GM23338 (cell line): Measurements from ENCODE around the gene RP9. TPM values are rescaled to one million over a fixed set of nuclear protein-coding genes. Genes with fewer than 3 reads are reported as not detected.

Experiments
- ATAC-seq: fragments of 200-7000 bp; cut with Tn5 transposase; 3 replicates; pipeline ENCODE4 v1.9.1; 2020
- DNase-seq: peaks from one replicate; pipeline ENCODE4 v3.0.0-alpha.2; 2015; ENCODE audit warnings: low spot score
- H2AFZ ChIP-seq: fragments of 200-600 bp; sonication (generic); 2 replicates; pipeline ENCODE4 v1.8.0; 2016; ENCODE audit warnings: antibody characterized with exemption, mild to moderate bottlenecking, moderate library complexity
- H3F3A ChIP-seq: fragments of 200-600 bp; sonication (generic); replicated peaks from 2 replicates; pipeline ENCODE4 v1.8.0; 2017; ENCODE audit warnings: antibody characterized with exemption, mixed run types, low read depth
- H3K27ac ChIP-seq: fragments of 200-600 bp; sonication (generic); 2 replicates; pipeline ENCODE4 v1.6.1; 2016; ENCODE audit warnings: low read depth
- H3K27me3 ChIP-seq: fragments of 200-600 bp; sonication (generic); 2 replicates; pipeline ENCODE4 v1.8.0; 2016; ENCODE audit warnings: mild to moderate bottlenecking, mixed run types, moderate library complexity; ENCODE audit not compliant: insufficient read depth
- H3K36me3 ChIP-seq: fragments of 200-600 bp; sonication (generic); 2 replicates; pipeline ENCODE4 v1.8.0; 2016; ENCODE audit warnings: mild to moderate bottlenecking; ENCODE audit not compliant: insufficient read depth
- H3K4me1 ChIP-seq: fragments of 200-600 bp; sonication (generic); 2 replicates; pipeline ENCODE4 v1.8.0; 2016; ENCODE audit warnings: mild to moderate bottlenecking, moderate library complexity; ENCODE audit not compliant: insufficient read depth
- H3K4me2 ChIP-seq: fragments of 200-600 bp; sonication (generic); 2 replicates; pipeline ENCODE4 v1.7.1; 2017; ENCODE audit warnings: mixed run types
- H3K4me3 ChIP-seq: fragments of 200-600 bp; sonication (generic); 2 replicates; pipeline ENCODE4 v1.6.1; 2016; ENCODE audit warnings: mixed run types
- H3K79me2 ChIP-seq: fragments of 200-600 bp; sonication (generic); replicated peaks from 2 replicates; pipeline ENCODE4 v1.8.0; 2017; ENCODE audit warnings: mild to moderate bottlenecking; ENCODE audit not compliant: insufficient read depth
- H3K9me2 ChIP-seq: fragments of 200-600 bp; sonication (generic); 2 replicates; pipeline ENCODE4 v1.8.0; 2017; ENCODE audit not compliant: insufficient read depth
- H4K20me1 ChIP-seq: fragments of 200-600 bp; sonication (generic); replicated peaks from 2 replicates; pipeline ENCODE4 v1.8.0; 2017; ENCODE audit warnings: mild to moderate bottlenecking; ENCODE audit not compliant: insufficient read depth
- H3K27ac Mint-ChIP-seq: 2 replicates; pipeline ENCODE4 v1.8.0; 2020; ENCODE audit warnings: inconsistent platforms, mild to moderate bottlenecking, moderate library complexity, mixed read lengths
- H3K27me3 Mint-ChIP-seq: 3 replicates; pipeline ENCODE4 v1.8.0; 2022; ENCODE audit warnings: low read depth, mild to moderate bottlenecking, moderate library complexity, mixed read lengths, inconsistent platforms; ENCODE audit not compliant: insufficient read depth, poor library complexity
- H3K36me3 Mint-ChIP-seq: 3 replicates; pipeline ENCODE4 v1.8.0; 2021; ENCODE audit warnings: low read depth, mild to moderate bottlenecking, inconsistent platforms, moderate library complexity, mixed read lengths
- H3K4me1 Mint-ChIP-seq: 3 replicates; pipeline ENCODE4 v1.8.0; 2020; ENCODE audit warnings: mild to moderate bottlenecking, inconsistent platforms, mixed read lengths
- H3K4me3 Mint-ChIP-seq: 3 replicates; pipeline ENCODE4 v1.8.0; 2021; ENCODE audit warnings: moderate library complexity, mild to moderate bottlenecking, inconsistent platforms, mixed read lengths
- H3K9me3 Mint-ChIP-seq: 3 replicates; pipeline ENCODE4 v1.8.0; 2020; ENCODE audit warnings: moderate library complexity, mild to moderate bottlenecking, inconsistent platforms, mixed read lengths
- CREB1 ChIP-seq: fragments of 250-450 bp; sonication (Bioruptor Pico); IDR thresholded peaks from 2 replicates; pipeline ENCODE4 v1.5.0; 2020; ENCODE audit warnings: low read depth, mild to moderate bottlenecking, moderate library complexity
- ETS1 ChIP-seq: IDR thresholded peaks from 2 replicates; pipeline ENCODE4 v1.6.1; 2016; ENCODE audit warnings: antibody characterized with exemption
- EZH2 ChIP-seq: fragments of 200-600 bp; sonication (generic); IDR thresholded peaks from one replicate; pipeline ENCODE4 v1.8.0; 2017; ENCODE audit warnings: antibody characterized with exemption, mild to moderate bottlenecking, low read depth; ENCODE audit not compliant: unreplicated experiment
- EZH2phosphoT487 ChIP-seq: fragments of 200-600 bp; sonication (generic); IDR thresholded peaks from one replicate; pipeline ENCODE4 v1.8.1; 2018; ENCODE audit warnings: antibody characterized with exemption; ENCODE audit not compliant: unreplicated experiment
- JUNB ChIP-seq: IDR thresholded peaks from one replicate; pipeline ENCODE4 v1.6.1; 2016; ENCODE audit warnings: antibody characterized with exemption; ENCODE audit not compliant: unreplicated experiment
- NANOG ChIP-seq: IDR thresholded peaks from 2 replicates; pipeline ENCODE4 v1.6.1; 2016; ENCODE audit warnings: antibody characterized with exemption, borderline replicate concordance
- POLR2AphosphoS5 ChIP-seq: IDR thresholded peaks from 2 replicates; pipeline ENCODE4 v1.6.1; 2016; ENCODE audit warnings: antibody characterized with exemption, low read depth
- STAT1 ChIP-seq: IDR thresholded peaks from one replicate; pipeline ENCODE4 v1.6.1; 2016; ENCODE audit warnings: antibody characterized with exemption; ENCODE audit not compliant: unreplicated experiment
- ZNF114 ChIP-seq: fragments of 250-450 bp; sonication (Bioruptor Pico); IDR thresholded peaks from 2 replicates; pipeline ENCODE4 v1.5.0; 2020; ENCODE audit warnings: mild to moderate bottlenecking, moderate library complexity
- ZNF331 ChIP-seq: fragments of 250-450 bp; sonication (Bioruptor Pico); IDR thresholded peaks from 2 replicates; pipeline ENCODE4 v1.5.0; 2020; ENCODE audit warnings: low read depth, mild to moderate bottlenecking, moderate library complexity
- polyA plus RNA-seq: library from polyadenylated mRNA; unstranded; fragments of >200 nt; fragmentation: Nextera tagmentation; extraction: Ambion mirVana; gene quantifications from 2 replicates; pipeline ENCODE4 v1.2.1, GENCODE V29; 2016
- total RNA-seq: library from RNA; depleted of rRNA; stranded (reverse); fragments of >200 nt; shearing (Covaris generic); gene quantifications from 2 replicates; pipeline ENCODE4 v1.2.3, GENCODE V29; 2014
- TF ChIP-seq, protein P1 (sequence below), 2 experiments: fragments of 200-600 bp in 1 of 2; sonication (generic) in 1 of 2; conservative IDR thresholded peaks; 2 replicates each; pipeline versions ENCODE4 v1.5.1 to v1.6.1; 2016 to 2017; ENCODE audit warnings: antibody characterized with exemption in 2 of 2, low read depth in 2 of 2, mild to moderate bottlenecking in 2 of 2, moderate library complexity in 1 of 2
- TF ChIP-seq, protein P2 (sequence below): IDR thresholded peaks from one replicate; pipeline ENCODE4 v1.6.1; 2018; ENCODE audit warnings: antibody characterized with exemption; ENCODE audit not compliant: unreplicated experiment
- TF ChIP-seq, protein P3 (sequence below): fragments of 250-450 bp; sonication (Bioruptor Pico); IDR thresholded peaks from 2 replicates; pipeline ENCODE4 v1.5.0; 2020; ENCODE audit warnings: mild to moderate bottlenecking, moderate library complexity

Gene RP9
- total and polyA plus RNA-seq, 2 experiments from 2014 or later = 8.7 to 43.2 TPM

GRCh38 chr7:33152087-33152486 lies 42.9 kb upstream of the RP9 start:
- TF ChIP-seq, protein P1, sequence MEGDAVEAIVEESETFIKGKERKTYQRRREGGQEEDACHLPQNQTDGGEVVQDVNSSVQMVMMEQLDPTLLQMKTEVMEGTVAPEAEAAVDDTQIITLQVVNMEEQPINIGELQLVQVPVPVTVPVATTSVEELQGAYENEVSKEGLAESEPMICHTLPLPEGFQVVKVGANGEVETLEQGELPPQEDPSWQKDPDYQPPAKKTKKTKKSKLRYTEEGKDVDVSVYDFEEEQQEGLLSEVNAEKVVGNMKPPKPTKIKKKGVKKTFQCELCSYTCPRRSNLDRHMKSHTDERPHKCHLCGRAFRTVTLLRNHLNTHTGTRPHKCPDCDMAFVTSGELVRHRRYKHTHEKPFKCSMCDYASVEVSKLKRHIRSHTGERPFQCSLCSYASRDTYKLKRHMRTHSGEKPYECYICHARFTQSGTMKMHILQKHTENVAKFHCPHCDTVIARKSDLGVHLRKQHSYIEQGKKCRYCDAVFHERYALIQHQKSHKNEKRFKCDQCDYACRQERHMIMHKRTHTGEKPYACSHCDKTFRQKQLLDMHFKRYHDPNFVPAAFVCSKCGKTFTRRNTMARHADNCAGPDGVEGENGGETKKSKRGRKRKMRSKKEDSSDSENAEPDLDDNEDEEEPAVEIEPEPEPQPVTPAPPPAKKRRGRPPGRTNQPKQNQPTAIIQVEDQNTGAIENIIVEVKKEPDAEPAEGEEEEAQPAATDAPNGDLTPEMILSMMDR (conservative IDR thresholded peaks at IDR 0.05; ENCODE audit: low read depth in 2 of 2) = no peak
- TF ChIP-seq, protein P2, sequence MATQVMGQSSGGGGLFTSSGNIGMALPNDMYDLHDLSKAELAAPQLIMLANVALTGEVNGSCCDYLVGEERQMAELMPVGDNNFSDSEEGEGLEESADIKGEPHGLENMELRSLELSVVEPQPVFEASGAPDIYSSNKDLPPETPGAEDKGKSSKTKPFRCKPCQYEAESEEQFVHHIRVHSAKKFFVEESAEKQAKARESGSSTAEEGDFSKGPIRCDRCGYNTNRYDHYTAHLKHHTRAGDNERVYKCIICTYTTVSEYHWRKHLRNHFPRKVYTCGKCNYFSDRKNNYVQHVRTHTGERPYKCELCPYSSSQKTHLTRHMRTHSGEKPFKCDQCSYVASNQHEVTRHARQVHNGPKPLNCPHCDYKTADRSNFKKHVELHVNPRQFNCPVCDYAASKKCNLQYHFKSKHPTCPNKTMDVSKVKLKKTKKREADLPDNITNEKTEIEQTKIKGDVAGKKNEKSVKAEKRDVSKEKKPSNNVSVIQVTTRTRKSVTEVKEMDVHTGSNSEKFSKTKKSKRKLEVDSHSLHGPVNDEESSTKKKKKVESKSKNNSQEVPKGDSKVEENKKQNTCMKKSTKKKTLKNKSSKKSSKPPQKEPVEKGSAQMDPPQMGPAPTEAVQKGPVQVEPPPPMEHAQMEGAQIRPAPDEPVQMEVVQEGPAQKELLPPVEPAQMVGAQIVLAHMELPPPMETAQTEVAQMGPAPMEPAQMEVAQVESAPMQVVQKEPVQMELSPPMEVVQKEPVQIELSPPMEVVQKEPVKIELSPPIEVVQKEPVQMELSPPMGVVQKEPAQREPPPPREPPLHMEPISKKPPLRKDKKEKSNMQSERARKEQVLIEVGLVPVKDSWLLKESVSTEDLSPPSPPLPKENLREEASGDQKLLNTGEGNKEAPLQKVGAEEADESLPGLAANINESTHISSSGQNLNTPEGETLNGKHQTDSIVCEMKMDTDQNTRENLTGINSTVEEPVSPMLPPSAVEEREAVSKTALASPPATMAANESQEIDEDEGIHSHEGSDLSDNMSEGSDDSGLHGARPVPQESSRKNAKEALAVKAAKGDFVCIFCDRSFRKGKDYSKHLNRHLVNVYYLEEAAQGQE = no peak
- no peak for TF ChIP-seq ZNF114 (CRISPR knock-in tag)
- no peak for TF ChIP-seq EZH2
- TF ChIP-seq ZNF331 = no peak
- no peak for TF ChIP-seq STAT1
- TF ChIP-seq POLR2AphosphoS5 = no peak
- TF ChIP-seq EZH2phosphoT487 = no peak
- TF ChIP-seq, protein P3, sequence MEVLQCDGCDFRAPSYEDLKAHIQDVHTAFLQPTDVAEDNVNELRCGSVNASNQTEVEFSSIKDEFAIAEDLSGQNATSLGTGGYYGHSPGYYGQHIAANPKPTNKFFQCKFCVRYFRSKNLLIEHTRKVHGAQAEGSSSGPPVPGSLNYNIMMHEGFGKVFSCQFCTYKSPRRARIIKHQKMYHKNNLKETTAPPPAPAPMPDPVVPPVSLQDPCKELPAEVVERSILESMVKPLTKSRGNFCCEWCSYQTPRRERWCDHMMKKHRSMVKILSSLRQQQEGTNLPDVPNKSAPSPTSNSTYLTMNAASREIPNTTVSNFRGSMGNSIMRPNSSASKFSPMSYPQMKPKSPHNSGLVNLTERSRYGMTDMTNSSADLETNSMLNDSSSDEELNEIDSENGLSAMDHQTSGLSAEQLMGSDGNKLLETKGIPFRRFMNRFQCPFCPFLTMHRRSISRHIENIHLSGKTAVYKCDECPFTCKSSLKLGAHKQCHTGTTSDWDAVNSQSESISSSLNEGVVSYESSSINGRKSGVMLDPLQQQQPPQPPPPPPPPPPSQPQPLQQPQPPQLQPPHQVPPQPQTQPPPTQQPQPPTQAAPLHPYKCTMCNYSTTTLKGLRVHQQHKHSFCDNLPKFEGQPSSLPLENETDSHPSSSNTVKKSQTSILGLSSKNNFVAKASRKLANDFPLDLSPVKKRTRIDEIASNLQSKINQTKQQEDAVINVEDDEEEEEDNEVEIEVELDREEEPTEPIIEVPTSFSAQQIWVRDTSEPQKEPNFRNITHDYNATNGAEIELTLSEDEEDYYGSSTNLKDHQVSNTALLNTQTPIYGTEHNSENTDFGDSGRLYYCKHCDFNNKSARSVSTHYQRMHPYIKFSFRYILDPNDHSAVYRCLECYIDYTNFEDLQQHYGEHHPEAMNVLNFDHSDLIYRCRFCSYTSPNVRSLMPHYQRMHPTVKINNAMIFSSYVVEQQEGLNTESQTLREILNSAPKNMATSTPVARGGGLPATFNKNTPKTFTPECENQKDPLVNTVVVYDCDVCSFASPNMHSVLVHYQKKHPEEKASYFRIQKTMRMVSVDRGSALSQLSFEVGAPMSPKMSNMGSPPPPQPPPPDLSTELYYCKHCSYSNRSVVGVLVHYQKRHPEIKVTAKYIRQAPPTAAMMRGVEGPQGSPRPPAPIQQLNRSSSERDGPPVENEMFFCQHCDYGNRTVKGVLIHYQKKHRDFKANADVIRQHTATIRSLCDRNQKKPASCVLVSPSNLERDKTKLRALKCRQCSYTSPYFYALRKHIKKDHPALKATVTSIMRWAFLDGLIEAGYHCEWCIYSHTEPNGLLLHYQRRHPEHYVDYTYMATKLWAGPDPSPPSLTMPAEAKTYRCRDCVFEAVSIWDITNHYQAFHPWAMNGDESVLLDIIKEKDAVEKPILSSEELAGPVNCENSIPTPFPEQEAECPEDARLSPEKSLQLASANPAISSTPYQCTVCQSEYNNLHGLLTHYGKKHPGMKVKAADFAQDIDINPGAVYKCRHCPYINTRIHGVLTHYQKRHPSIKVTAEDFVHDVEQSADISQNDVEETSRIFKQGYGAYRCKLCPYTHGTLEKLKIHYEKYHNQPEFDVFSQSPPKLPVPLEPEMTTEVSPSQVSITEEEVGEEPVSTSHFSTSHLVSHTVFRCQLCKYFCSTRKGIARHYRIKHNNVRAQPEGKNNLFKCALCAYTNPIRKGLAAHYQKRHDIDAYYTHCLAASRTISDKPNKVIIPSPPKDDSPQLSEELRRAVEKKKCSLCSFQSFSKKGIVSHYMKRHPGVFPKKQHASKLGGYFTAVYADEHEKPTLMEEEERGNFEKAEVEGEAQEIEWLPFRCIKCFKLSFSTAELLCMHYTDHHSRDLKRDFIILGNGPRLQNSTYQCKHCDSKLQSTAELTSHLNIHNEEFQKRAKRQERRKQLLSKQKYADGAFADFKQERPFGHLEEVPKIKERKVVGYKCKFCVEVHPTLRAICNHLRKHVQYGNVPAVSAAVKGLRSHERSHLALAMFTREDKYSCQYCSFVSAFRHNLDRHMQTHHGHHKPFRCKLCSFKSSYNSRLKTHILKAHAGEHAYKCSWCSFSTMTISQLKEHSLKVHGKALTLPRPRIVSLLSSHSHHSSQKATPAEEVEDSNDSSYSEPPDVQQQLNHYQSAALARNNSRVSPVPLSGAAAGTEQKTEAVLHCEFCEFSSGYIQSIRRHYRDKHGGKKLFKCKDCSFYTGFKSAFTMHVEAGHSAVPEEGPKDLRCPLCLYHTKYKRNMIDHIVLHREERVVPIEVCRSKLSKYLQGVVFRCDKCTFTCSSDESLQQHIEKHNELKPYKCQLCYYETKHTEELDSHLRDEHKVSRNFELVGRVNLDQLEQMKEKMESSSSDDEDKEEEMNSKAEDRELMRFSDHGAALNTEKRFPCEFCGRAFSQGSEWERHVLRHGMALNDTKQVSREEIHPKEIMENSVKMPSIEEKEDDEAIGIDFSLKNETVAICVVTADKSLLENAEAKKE (CRISPR knock-in tag) = no peak
- no peak for TF ChIP-seq ETS1
- no peak for TF ChIP-seq CREB1
- no peak for TF ChIP-seq NANOG
- no peak for TF ChIP-seq JUNB
- H3K27ac Mint-ChIP-seq = no peak overlapping the region

More at GRCh38 chr7:33152087-33152486, 42.9 kb upstream of the RP9 start:
- Histone ChIP-seq H3F3A (no peaks in the 10 kb centered on the region), H3K4me2 (no peak overlapping the region), H3K27me3 (no peaks in the 10 kb centered on the region), H4K20me1 (no peaks in the 10 kb centered on the region), H3K4me1 (no peaks in the 10 kb centered on the region), H3K4me3 (no peak overlapping the region), H3K27ac (no peak overlapping the region), H2AFZ (no peak overlapping the region), H3K36me3 (no peaks in the 10 kb centered on the region), H3K79me2 (no peaks in the 10 kb centered on the region), H3K9me2 (no peaks in the 10 kb centered on the region)
- DNase-seq = no peak
- no peaks in the 10 kb centered on the region for H3K9me3 Mint-ChIP-seq
- no peak overlapping the region for H3K4me3 Mint-ChIP-seq
- H3K27me3 Mint-ChIP-seq = no peaks in the 10 kb centered on the region
- ATAC-seq = no peak
- H3K4me1 Mint-ChIP-seq = peaks cover 4% of the 10 kb centered on the region
- no peaks in the 10 kb centered on the region for H3K36me3 Mint-ChIP-seq
